ENCODE results near the gene CDH20. TPM values are rescaled to one million over a fixed set of nuclear protein-coding genes. Genes with fewer than 3 reads are reported as not detected.

CDH20 gene
- total RNA-seq, 1 donor from 2014 or later, result not detected

DNA sequence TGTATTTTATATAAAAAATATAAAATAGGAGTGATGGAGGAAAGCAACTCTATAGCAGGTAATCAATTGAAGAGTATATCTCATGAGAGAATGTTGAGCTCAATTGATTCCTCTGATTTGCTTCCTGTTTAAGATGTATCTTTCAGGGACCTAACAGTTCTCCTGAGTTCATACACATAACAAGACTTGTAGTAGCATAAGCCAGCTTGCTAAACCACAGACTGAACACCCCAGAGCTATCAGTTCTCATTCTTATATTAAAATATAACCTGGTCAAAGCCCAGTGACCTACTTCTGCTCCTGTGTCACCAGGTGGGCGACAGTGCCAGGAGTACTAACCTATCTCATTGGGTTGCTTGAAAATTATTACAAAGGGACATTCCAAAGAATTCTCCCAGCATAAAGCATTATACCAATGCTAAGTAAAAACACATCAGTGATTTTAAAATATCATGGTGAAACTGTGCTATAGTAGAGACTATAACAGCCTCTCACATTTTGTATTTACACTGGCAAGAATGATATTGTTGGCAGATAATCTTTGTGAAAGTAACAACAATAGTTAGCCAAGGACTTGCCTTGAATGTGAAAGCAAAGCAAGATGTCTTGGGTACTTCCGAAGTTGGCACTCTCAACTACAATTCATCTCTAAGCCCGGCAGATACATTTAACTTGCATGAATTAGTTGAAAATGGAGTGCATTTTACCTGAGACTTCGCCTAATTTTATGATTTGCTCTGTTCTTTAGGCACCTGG, 40.8 kb upstream of the CDH20 start:
- no peaks in the 10 kb centered on the region for H3K36me3 ChIP-seq (ENCODE audit: control insufficient read depth, insufficient read depth, low read length)
- no peak for DNase-seq (ENCODE audit: low read depth)
- no peak for TF ChIP-seq CTCF (IDR thresholded peaks at IDR 0.05; ENCODE audit: insufficient read depth, low read length, poor library complexity, severe bottlenecking)

GRCh38 chr18:61295153-61295552, 38.1 kb upstream of the CDH20 start:
- Histone ChIP-seq H3K4me3 (ENCODE audit: low read depth, low read length) (no peak overlapping the region), H3K27me3 (ENCODE audit: control insufficient read depth, insufficient read depth, low read length) (no peaks in the 10 kb centered on the region), H3K36me3 (ENCODE audit: control insufficient read depth, insufficient read depth, low read length) (no peaks in the 10 kb centered on the region)
- no peak for DNase-seq (ENCODE audit: low read depth)
- no peak for TF ChIP-seq CTCF (IDR thresholded peaks at IDR 0.05; ENCODE audit: insufficient read depth, low read length, poor library complexity, severe bottlenecking)

More for the DNA sequence above, 40.8 kb upstream of the CDH20 start:
- no peak overlapping the region for H3K4me3 ChIP-seq (ENCODE audit: low read depth, low read length)
- no peaks in the 10 kb centered on the region for H3K27me3 ChIP-seq (ENCODE audit: control insufficient read depth, insufficient read depth, low read length)

GRCh38 chr18:61308004-61308403, 25.2 kb upstream of the CDH20 start:
- Histone ChIP-seq H3K36me3 (ENCODE audit: control insufficient read depth, insufficient read depth, low read length) (no peaks in the 10 kb centered on the region), H3K27me3 (ENCODE audit: control insufficient read depth, insufficient read depth, low read length) (no peaks in the 10 kb centered on the region), H3K4me3 (ENCODE audit: low read depth, low read length) (no peak overlapping the region)
- DNase-seq (ENCODE audit: low read depth), result no peak
- no peak for TF ChIP-seq CTCF (IDR thresholded peaks at IDR 0.05; ENCODE audit: insufficient read depth, low read length, poor library complexity, severe bottlenecking)

DNA sequence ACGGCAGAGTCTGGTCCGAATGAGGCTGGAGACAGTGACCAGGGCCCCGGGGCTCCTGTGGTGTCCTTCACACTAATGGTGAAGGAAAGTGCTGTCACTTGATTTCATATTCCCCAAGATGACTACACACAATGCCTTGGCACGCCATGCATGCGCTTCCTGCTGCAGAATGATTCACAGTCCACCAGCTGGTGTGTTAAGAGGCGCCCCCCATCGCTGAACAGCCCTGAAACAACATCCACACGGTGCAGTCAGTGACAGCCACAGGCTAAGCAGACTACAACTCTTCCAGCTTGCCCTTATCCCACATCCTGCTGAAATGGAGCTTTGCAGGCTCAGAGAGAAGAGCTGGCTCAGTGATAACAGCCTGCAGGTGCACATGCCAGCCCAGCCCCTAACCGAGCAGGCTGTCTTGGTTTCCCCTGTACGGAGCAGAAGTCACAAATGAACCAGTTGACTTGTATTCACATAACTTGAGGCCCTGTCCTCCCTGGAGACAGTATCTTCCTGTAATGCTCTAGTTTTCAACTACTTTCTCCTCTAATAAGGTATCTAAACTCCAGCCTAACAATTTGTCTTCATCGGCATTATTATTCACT, 24.3 kb upstream of the CDH20 start:
- no peak overlapping the region for H3K4me3 ChIP-seq (ENCODE audit: low read depth, low read length)
- TF ChIP-seq CTCF (IDR thresholded peaks at IDR 0.05; ENCODE audit: insufficient read depth, low read length, poor library complexity, severe bottlenecking), result no peak
- H3K27me3 ChIP-seq (ENCODE audit: control insufficient read depth, insufficient read depth, low read length), result no peaks in the 10 kb centered on the region
- H3K36me3 ChIP-seq (ENCODE audit: control insufficient read depth, insufficient read depth, low read length), result no peaks in the 10 kb centered on the region
- DNase-seq (ENCODE audit: low read depth), result no peak

GRCh38 chr18:61322265-61322873, 10.9 kb upstream of the CDH20 start:
- Histone ChIP-seq H3K36me3 (ENCODE audit: control insufficient read depth, insufficient read depth, low read length) (no peaks in the 10 kb centered on the region), H3K27me3 (ENCODE audit: control insufficient read depth, insufficient read depth, low read length) (no peaks in the 10 kb centered on the region), H3K4me3 (ENCODE audit: low read depth, low read length) (no peak overlapping the region)
- TF ChIP-seq CTCF (IDR thresholded peaks at IDR 0.05; ENCODE audit: insufficient read depth, low read length, poor library complexity, severe bottlenecking), result peak; percentile 97
- DNase-seq (ENCODE audit: low read depth), result no peak

Data from kidney epithelial cell (primary cell).